NK-92 (cell line): ENCODE data around the gene SPIN1.

Experiments used
- DNase-seq: peaks from one replicate; lab custom pipeline; 2025; ENCODE audit not compliant: unreplicated experiment; lab: John Stamatoyannopoulos, UW

SPIN1 gene

DNA sequence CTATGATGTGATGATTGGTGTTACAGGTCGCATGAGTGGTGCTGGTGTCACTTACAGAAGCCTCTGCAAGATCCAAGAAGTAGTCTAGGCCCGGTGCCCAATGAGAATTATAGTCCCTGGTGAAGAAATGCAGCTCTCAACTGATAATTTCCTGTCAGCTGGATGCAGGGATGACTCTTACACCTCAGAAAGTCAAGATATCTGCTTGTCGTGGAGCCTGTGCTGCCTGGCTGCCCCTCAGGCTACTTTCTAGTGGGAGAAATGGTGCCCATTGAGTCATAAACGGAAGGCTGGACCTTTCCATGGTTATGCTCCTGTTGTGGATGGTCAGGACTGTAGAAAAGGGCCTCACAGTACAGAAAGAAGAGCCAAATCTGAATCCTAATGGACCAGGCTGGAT is 99.9 kb downstream of the SPIN1 start:
- no peak for DNase-seq

DNA sequence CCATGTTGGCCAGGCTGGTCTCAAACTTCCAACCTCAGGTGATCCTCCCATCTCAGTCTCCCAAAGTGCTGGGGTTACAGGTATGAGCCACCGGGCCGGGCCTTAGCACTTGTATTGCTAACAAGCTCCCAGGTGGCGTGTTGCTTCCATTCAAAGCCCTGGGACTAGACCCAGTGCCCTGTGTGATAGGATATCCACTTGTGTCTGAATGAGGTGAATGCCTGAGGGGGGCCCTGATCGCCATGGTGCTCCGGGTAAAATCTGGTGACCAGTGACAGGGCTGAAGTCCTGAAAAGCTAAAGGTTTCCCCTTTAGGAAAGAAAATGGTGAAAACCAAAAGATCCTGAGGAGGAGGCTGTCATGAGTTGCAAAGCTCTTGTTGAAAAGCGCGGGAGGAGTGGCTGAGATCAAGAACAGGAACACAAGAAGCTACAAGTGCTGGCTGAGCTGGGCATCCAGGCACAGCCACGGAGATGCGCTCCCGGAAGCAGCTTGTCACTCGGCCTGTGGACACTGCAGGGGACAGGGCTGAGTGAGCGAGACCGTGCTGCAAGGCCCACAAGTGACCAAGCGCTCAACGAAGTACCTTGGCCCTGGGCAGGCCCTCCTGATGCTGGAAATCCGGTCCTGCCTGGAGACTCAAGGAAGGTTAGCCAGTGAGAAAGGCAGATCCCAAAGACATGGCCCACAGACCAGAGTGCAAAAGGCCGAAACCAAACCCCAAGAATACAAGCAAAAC is 106.9 kb downstream of the SPIN1 start:
- DNase-seq = no peak

DNA sequence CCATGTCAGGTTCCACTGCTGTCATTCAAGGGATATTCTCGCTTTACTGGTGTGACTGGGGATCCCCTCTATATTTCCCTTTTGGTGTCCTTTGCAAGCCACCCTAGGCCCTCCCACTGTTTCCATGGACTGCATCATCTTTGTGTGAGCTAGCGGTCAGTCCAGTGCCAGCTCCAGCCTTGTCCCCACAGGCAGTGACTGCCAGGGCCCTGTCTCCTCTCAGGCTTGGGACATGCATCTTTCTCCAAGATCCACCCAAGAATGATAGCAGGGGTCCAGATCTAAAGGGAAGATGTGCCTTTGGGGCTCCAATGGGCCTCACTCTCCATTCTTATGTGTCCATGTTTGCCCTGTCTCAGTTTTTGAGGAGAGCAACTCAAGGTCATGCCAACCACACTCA is 109.0 kb downstream of the SPIN1 start:
- no peak for DNase-seq

DNA sequence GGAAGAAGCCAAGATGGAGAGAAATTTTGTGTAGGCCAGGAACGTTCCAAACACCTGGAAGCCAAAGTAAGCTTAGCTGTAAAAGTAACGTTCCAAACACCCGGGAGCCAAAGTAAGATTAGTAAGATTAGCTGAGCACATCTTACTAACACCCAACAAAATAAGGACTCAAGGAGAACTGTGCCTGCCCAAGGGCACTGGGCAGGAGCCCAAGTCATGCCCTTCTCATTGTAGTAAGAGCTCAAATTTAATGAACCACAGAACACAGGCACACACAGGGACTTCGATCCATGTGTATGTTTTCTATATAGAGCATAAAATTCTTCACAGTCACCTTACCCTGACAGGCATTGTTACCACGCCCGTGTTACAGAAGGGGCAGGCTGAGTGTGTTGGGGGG is 110.6 kb downstream of the SPIN1 start:
- DNase-seq = no peak

DNA sequence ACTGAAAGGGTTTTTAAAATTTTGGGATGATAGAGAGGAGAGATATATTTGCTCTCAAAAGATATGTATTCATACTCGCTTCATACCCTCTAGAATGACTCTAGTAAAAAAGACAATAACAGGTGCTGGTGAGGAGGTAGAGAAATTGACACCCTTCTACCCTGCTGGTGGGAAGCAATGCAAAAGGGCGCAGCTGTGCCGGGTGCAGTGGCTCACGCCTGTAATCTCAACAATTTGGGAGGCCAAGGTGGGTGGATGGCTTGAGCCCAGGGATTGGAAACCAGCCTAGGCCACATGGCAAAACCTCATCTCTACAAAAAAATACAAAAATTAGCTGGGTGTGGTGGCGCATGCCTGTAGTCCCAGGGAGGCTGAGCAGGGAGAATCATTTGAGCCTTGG is 112.8 kb downstream of the SPIN1 start:
- DNase-seq = no peak

DNA sequence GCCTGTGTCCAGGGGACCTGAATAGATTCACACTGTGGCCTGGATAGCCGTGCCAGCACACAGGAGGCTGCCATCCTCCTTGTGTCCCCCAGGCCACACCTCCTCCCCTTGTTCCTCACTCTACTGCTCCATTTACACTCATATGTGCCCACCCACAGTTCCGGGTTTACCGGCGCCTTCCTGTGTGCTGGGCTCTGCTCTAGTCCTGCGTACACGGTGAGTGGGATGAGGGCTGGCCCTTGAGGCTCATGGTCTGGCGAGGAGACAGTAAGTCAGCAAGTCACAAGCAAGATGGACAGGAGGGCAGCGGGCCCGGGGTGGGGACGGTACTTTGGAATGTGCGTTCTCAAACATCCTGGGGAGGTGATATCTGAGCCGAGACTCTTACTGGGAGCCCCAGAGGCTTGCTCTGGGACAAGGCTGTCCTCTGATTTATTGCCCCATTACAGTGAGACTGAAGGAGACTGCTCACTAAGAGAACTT is 114.3 kb downstream of the SPIN1 start:
- DNase-seq = no peak

DNA sequence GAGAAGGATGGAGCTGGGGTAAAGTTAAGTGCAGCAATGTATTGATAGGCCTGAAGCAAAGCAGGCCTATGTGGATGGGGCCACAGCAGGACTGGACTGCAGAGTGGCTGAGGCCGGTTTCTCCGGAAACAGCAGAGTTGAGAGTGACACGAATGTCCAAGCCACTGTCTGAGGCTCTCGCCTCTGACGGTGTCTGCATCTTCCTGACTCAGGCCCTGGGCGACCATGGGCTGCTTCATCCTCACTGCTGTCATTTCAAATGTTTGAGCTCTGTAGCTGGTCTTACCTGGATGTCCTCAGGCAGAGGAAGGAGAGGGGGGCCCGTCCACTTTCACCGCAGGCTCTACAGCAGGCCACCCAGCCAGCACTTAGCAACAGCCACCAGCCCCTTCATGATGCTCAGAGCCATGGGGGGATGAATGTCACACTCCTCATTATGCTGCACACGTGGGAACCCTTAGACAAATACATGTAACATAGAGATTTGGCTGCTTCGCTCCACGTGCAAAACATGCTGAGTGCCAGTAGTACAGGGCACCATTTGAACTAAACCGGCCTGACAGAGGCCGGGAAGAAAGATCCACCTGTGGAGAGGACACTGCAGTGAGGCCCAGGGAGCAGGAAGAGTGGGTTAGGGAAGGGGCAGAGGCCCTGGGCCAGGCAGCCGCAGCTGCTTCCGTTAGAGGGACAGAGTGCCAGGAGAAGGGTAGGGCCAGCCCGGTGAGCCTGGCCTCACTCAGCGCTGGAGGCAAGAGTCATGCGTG is 115.0 kb downstream of the SPIN1 start:
- no peak for DNase-seq

DNA sequence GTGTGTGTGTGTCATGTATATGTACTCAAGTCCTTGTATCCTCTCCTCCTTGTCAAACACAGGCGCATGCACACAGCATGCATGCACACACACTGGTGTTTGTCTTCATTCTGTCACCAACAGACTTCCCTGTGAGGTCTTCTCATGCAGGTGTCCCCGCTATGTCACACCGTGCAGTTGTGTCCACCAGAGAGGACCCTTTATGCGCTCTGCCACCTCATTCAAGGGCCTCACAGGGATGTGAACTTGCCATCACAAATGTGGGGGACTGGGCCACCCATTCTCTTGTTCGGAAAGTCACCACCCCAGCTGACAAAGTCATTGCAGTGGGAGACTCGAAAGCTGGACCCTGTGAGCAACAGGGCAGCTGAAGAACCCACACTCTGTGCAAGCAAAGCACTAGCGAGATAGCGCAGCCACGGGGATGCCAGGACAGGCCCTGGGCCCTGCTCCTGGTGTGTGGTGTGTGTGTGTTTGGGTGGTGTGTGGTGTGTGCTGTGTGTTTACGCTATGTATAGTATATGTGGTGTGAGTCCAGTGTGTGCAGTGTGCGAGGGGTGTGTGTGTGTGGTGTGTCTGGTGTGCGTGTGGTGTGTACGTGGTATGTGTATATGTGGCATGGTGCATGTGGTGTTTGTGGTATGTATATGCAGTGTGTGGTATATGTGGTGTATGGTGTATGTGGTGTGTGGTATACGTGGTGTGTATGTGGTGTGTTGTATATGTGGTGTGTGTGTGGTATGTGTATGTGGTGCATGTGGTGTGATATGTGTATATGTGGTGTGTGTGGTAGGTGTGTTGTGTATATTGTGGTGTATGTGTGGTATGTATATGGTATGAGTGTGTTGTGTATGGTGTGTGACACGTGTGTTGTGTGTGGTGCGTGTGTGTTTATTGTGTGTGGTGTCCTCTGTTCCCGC is 115.9 kb downstream of the SPIN1 start:
- no peak for DNase-seq

DNA sequence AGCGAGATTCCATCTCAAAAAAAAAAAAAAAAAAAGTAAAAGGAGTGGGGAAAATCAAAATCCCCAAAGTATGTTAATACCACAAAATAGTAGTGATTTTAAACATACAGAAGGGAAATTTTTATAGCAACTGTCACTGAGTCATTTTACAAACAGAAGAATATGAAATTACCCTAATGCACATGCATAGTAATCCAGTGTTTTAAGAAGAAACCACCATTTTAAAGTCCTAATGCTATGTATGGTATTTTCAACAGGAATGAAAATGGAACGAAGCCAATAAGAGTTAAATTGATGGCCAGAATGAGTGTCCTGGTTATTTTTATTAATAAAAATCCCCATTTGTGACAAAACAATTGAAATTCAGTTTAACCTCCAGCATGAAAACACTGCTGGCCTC is 120.1 kb downstream of the SPIN1 start:
- DNase-seq = no peak

DNA sequence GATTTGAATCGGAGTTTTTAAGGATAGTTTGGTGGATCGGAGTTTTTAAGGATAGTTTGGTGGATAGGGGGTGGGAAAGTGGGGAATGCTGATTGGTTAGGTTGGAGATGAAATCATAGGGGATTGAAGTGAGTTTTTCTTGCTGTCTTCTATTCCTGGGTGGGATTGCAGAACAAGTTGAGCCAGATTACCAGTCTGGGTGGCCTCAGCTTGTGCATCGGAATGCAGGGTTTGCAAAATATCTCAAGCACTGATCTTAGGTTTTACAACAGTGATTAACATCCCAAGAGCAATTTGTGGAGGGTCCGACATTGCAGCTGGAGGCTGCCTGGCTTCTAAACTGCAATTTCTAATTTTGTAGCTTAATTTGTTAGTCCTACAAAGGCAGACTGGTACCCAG is 123.7 kb downstream of the SPIN1 start:
- DNase-seq = no peak

DNA sequence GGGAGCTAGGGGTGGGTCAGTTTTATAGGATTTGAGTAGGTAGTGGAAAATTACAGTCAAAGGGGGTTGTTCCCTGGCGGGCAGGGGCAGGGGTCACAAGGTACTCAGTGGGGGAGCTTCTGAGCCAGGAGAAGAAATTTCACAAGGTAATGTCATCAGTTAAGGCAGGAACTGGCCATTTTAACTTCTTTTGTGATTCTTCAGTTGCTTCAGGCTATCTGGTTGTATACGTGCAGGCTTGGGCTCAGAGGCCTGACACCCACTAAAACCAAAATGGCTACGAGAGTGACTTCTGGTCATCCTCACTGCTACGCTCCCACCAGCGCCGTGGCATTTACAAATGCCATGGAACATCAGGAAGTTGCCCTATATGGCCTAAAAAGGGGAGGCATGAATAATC is 126.0 kb downstream of the SPIN1 start:
- no peak for DNase-seq

DNA sequence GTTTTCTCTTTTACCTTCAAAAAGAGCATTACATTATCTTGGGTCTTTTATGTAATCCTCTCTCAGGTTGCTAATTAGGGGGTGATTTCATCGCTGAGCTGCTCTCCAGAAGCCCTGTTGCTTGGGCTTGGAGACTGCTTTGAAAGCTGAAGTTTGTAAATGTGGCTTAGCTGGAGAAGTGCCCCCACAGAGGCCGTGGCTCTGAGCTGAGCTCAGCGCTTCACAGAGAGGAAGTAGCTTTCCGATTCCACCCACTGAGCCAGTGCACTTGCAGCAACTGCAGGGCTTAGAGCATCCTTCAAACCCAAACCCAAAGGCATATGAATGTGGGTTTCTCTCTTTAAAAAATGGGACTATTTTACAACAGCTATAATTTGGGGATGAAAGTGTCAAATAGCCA is 133.1 kb downstream of the SPIN1 start:
- DNase-seq = no peak

DNA sequence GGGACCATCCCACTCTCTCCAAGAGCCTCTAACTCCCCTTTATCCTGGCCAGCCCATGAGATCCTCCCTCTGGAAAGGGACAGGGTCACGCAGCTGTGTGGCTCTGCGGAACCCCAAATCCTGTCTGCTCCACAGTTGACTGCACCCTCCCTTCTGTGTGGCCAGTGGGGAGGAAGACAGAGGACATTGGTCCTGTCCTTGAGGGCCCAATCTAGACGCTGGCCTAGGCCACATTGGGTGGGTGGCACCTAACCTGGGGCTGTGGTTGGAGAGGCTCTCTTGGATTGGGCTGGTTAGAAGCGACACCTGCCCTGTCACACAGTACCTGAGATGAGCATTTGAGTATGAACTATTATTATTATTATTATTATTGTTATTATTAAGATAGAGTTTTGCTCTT is 134.1 kb downstream of the SPIN1 start:
- DNase-seq = no peak

DNA sequence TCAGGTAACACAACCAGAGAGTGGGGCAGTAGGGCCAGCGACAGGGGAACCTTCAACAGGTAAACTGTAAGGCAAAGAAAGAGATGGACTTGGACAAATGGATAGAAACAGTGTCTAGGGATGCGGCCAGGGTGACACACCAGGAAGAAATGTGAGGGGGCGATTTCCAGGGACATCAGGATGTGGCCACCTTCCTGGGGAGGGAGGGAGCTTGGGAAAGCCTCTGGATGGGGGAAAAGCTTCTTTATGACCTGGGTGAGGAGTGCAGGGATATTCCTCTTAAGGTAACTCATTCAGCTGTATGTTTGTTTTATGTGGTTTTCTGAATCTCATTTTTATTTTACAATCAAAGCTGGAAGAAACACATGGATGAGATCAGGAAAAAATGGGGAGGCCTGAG is 134.8 kb downstream of the SPIN1 start:
- DNase-seq = no peak

DNA sequence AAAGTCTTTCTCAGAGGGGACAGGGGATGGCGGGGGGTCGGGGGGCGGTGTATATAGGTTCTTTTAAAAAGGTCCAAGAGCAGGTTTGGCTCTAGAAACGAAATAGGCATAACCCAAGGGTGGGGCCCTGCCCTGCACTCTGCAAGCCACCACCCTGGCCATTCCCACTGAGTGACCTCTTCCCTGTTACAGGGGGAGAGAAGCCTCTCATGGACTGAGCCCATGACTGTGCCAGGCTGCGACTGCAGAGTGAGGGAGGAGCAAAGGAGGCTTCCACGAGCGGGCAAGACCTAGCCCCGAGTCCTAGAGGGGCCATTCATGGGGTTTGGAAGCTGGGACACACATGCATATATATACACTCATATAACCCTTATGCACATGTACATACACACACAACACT is 136.7 kb downstream of the SPIN1 start:
- no peak for DNase-seq

DNA sequence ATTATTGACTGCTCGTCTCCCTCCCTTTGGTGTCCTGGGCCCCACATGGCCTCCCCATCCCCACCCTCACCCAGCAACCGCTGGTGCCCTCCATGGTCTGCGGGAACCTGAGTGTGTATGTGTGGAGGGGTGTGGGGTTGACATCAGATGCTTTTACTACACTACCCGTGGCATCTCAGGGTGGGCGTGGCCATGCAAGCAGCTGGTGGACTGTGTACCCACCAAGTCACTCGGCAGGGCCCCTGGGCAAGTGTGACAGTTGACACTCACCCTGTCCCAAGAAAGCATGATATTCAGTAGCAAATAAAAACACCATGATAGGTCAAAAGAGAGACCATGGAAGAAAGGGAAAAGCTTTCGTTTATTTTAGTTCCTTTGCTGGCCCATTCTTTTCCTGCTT is 139.4 kb downstream of the SPIN1 start:
- DNase-seq = no peak
